GM12892 (cell line): Measurements from ENCODE around the gene SMARCD3.

Source experiments
- POLR2A ChIP-seq: IDR thresholded peaks from 2 replicates; pipeline ENCODE4 v1.6.1; 2011; ENCODE audit warnings: low read depth, low read length, control low read depth
- POLR2AphosphoS5 ChIP-seq: IDR thresholded peaks from 2 replicates; pipeline ENCODE4 v1.6.1; 2011; ENCODE audit warnings: low read depth, low read length, control low read depth
- TAF1 ChIP-seq: IDR thresholded peaks from 2 replicates; pipeline ENCODE4 v1.6.1; 2011; ENCODE audit warnings: low read depth, mild to moderate bottlenecking, control low read depth, low read length, borderline replicate concordance

DNA sequence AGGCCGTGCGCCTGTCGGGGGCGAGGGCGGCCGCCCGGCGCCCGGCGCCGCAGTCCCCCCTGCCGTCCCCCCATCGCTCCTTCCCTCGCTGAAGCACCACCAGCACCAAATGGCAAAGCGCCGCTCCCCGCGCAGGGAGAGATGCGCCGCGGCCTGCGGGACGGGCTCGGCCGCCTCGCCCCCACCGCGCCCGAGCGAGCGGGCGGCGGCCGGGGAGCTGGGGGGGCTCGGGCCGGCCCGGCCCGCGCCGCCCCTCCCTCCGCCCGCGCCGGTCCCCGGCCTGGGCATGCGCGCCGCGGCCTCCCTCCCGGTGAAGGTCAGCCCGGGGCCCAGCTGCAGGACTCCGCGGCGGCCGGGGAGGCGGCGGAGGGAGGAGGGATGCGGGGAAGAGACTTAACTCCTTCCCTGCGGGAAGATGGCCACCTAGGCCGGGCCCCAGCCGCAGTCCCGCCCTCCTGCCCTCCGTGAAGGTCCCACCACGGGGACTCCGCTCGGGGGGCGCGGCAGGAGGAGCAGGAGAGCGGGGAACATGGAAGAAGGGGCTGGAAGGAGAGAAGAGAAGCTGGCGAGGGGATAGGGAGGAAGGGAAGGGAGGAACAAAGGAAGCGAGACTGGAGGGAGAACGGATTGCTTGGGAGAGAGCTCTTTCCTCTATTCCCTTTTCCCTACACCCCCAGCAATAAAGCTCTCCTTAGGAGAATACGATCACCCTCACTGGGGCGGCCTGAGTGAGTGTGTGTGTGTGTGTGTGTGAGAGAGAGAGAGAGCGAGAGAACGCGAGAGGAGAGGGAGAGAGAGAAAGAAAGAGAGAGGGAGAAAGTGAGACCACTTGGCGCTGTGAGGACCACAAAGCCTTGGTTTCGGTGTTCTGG, 3.4 kb upstream of the SMARCD3 start:
- TF ChIP-seq POLR2A, result no peak
- TF ChIP-seq POLR2AphosphoS5, result no peak
- TF ChIP-seq TAF1, result no peak
